HG02571 (cell line): ENCODE results near the gene PSTK.

ENCODE experiments used
- ATAC-seq: cut with Tn5 transposase; IDR thresholded peaks from one replicate; pipeline ENCODE4 v1.9.1; 2021; ENCODE audit warnings: mild to moderate bottlenecking, moderate library complexity; ENCODE audit not compliant: unreplicated experiment

The PSTK gene, protein sequence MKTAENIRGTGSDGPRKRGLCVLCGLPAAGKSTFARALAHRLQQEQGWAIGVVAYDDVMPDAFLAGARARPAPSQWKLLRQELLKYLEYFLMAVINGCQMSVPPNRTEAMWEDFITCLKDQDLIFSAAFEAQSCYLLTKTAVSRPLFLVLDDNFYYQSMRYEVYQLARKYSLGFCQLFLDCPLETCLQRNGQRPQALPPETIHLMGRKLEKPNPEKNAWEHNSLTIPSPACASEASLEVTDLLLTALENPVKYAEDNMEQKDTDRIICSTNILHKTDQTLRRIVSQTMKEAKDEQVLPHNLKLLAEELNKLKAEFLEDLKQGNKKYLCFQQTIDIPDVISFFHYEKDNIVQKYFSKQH

GRCh38 chr10:122980209-122981065 is at the start of gene PSTK:
Gene PSTK, plus strand, starts transcription at chr10:122980401. Its CDS starts 79 bp downstream, at chr10:122980480.
- peak; percentile 93 for ATAC-seq

GRCh38 chr10:122931088-122931906 is 48.9 kb upstream of the PSTK start:
- ATAC-seq, result no peak

DNA sequence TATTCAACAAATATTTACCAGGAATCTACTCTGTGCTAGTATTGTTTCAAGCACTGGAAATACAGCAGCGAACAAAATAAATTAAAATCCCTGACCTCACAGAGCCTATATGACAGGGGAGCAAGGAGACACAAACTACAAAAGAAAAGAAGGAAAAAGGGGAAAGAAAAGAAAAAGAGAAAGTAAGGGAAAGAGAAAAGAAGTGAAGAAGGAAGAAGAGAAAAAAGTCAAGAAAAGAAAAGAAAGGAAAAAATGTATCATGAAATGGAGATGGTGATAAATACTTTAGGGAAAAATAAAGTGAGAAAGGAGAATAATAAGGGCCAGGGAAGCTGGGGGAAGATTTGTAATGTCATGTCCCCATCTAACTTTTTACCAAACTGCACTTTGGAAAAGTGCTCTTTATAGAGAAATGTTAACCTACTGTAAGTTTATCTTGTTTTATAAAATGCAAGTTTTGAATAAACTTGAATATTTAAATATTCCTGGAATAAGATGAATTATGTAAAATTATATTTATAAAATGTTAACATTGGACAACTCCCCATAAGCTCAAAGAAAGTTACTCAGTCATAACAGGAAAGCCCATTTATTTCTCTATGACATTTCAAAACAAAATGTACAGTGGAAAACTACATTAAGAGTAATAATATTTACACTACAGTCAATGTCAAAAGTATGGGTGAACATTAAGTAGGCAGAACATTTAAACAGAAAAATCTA is 40.9 kb upstream of the PSTK start:
- no peak for ATAC-seq

- ATAC-seq, result no peak
These were observed 40.2 kb upstream of the PSTK start for GRCh38 chr10:122939856-122940543.

- no peak for ATAC-seq
These were observed 30.9 kb upstream of the PSTK start for GRCh38 chr10:122949296-122949695.

DNA sequence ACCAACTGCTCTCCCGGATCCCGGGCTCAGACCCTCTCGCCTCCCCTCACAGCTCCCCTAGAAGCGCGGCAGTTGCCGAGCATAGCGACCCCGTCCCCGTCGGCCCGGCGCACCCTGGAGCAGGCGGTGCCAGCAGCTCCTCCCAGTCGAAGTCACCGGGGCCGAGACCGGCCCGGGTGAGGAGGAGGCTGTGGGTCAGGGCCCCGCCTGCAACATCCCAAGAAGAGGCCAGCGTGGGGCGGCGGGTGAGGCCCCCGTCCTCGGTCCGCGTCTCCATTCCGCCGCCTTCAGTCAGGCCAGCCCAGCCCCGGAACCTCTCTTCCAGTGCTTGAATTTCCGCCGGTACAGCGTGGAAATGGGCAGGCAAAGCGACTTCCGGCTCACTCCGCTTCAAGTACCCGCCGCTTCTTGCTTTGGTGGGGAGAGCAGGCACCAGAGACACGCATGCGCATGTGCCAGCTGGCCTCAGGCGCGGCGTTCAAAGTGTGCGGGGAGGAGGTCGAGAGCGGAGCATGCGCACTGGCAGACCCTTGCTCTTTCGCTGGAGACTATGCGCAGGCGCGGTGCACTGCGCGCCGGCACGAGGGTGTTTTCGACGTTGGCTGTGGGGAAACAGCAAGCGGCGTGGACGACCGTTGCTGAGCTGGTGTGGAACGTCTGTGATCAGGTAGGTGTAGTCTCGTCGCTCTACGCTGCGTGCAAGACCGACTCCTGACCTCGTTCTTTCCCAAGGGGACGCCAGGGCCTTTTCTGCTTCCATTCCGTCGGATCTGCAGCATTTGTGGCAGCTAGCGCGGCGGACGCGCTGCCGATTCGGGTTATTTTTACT is 26.1 kb upstream of the PSTK start, which contains the start of gene C10orf88:
Gene C10orf88 (minus strand): TSS at position 326 of the 829 bp plus-strand sequence. CDS start 49 bp downstream, at position 277.
- ATAC-seq, result peak; percentile 98

DNA sequence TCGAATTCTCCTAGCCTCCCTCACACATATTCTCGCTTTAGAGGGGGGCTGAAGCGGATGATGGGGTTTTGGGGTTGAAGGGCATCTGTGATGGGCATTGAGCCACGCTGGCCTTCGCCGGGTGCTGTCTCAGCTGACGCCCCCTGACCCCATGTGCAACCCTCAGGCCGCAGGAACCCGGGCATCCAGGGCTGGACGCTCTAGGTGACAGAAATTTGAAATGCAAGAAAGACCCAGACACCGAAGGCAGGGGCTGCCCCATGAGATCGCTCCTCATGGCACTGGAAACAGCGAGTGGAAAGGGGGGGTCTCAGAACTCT is 25.5 kb upstream of the PSTK start:
- ATAC-seq, result no peak

DNA sequence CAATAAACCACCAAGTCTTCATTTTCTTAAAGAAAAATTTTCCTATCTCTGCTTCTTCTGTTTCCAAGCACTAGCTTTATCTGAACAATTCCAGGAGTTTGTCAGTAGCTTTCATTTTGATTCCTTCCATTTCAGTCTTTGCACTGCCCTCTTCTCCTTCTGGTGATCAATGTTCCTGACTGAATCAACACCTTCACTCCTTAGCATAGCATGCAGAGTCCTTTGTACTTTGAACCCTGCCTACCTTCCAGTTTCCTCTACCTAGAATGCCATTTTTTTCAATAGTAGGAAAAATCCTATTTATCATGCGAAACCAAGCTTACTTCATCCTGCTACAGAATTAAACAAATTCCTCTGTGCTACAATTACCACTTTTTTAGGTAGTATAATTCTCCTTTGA is 24.3 kb upstream of the PSTK start:
- ATAC-seq, result no peak

DNA sequence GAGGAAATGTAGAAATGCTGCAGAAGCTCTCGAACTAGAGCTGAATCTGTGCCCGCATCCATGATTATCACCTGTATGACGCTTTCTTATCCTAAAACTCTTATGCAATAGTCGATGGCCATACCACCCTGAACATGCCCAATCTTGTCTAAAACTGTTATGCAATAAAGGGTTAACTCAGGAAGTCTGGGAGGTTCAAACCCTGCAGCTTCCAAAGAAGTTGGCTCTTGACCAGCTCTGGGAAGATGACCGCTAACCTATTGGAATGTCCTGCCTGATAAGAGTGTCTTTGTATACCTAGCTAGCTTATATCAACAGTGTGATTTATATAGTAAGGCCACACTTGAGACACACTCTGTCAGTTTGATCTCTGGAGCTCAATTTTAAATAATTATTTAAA is 22.7 kb upstream of the PSTK start:
- no peak for ATAC-seq

DNA sequence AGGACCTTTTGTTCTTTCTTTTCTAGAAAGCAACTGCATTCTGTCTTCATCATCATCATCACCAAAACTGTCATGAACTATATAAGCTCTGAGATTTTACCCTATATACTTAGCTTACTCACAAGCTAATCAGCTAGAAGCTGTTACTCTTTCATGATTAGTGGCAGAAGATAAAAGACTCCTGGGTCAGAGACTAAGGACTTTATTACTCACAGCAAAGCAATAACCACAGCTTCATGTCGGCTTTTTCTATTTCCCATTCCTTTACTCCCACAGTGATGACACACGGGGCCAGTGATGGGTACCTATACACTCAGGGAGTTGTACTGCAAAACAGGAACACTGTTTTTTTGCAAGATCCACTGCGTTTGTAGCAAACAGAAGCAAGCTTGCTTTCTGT is 17.8 kb upstream of the PSTK start:
- no peak for ATAC-seq

DNA sequence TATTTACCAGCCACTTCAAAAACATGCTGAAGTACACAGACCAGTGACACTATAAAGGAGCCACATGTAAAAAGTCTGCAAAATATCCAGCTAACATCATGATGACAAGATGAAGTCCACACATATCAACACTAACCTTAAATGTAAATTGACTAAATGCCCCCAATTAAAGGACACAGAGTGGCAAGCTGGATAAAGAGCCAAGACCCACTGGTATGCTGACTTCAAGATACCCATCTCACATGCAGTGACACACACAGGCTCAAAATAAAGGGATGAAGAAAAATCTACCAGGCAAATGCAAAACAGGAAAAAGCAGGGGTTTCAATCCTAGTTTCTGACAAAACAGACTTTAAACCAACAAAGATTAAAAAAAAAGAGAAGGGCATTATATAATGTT is 13.3 kb upstream of the PSTK start:
- no peak for ATAC-seq

DNA sequence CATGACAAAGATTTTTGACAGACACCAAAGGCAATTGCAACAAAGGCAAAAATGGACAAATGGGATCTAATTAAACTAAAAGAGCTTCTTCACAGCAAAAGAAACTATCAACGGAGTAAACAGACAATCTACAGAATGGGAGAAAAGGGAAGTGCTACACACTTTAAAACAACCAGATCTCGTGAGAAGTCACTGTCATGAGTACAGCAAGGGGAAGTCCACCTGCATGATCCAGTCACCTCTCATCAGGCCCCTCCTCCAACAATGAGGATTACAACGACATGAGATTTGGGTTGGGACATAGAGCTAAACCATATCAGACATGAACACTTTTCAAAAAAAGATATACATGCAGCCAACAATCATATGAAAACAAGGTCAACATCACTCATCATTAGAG is 11.5 kb upstream of the PSTK start:
- ATAC-seq, result no peak

DNA sequence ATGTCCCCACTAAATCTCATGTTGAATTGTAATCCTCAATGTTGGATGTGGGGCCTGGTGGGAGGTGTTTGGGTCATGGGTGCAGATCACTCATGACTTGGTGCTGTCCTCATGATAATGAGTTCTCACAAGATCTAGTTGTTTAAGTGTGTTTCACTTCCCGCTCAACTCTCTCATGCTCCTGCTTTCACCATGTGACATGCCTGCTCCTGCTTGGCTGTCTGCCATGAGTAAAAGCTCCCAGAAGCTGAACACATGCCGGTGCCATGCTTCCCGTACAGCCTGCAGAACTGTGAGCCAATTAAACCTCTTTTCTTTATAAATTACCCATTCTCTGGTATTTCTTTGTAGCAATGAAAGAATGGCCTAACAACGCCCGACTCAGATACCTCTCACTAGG is 6.2 kb upstream of the PSTK start:
- ATAC-seq, result no peak

DNA sequence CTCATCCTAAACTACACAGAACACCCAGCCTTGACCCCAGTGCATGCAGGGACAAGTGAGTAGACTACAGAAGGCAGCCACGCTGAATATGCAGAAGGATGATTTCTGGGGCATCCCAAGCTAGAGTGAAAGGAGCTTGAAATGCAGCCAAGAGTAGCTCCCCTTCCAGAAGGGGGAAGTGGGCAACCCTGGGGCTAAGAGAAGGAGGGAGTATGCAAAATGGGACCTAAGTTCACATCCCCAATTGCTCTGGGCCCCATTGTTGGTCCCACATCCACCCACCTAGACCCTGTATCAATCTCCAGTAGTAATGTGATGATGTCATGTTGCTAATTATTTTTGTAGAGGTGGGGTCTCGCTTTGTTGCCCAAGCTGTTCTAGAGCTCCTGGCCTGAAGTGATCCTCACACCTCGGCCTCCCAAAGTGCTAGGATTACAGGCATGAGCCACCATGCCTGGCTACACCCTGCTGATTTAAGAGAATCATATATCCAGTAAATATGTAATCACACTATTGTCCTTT is 5.6 kb upstream of the PSTK start:
- ATAC-seq, result no peak

DNA sequence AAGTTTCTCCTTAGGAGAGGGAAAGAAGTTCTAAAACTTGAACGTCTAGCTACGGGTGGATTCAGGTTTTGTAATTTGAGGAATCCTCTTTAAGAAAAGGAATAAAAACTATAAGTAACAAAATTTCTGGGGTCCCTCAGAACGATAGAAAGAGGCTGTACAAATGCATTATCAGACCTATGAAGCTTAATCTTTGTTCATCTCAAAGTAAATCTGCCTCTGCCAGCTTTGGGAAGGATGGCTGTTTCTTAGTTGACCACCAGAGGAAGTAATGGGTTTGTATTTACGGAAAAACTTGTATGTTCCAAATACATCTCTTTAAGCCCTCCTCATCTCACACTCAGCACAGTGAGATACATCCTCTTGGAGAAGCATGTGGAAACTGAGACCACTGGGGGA is 864 bp downstream of the PSTK start:
- no peak for ATAC-seq

DNA sequence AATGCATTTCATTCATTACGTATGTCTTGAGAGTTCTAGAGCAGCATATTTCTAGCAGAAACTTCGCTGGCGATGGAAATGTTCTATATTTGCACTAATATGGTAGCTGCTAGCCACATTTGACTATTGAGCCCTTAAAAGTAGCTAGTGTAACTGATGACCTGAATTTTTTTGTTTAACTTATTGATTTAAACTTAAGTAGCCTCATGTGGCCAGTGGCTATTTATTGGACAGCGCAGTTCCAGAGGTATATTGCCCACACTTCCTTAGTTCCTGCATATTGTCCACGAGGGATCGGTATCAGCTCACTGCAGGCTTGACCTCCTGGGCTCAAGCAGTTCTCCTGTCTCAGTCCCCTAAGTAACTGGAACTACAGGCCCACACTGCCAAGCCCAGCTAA is 3.7 kb downstream of the PSTK start:
- ATAC-seq, result no peak

GRCh38 chr10:122984708-122985107 is 4.5 kb downstream of the PSTK start:
- no peak for ATAC-seq

DNA sequence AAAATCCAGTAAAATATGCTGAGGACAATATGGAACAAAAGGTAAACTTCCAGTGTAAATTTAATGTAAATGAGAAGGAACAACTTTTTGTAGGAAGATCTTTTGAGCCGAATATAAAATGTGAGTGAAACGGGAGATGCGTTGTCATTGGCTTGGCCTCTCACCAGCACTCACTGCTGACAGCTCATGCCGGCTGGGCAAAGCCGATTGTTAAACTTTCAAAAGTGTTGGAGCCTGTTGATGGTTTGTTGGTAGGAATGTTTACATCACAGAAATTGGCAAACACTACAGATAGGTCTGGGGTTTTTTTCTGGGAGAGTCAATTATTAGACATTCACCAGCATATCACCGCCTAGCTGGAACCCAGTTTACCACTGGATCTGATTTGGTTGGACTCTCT is 6.1 kb downstream of the PSTK start:
- ATAC-seq, result no peak

- no peak for ATAC-seq
These were observed 8.3 kb downstream of the PSTK start for GRCh38 chr10:122988501-122988900.
